BE2C (cell line): Measurements from ENCODE around the gene LAT.
"Not testable (repeated sequence)": the region's sequence is repeated elsewhere in the genome, so short reads cannot be mapped to it uniquely, and the experiment has no call there.

Experiments used
- DNase-seq: peaks from one replicate; pipeline ENCODE4 v3.0.0-alpha.2; 2020
- H3K27me3 ChIP-seq: fragments of 250-450 bp; sonication (Bioruptor Pico); 2 replicates; pipeline ENCODE4 v1.5.1; 2020; ENCODE audit warnings: mild to moderate bottlenecking
- H3K36me3 ChIP-seq: fragments of 250-450 bp; sonication (Bioruptor Pico); 2 replicates; pipeline ENCODE4 v1.5.1; 2020; ENCODE audit warnings: mild to moderate bottlenecking
- H3K4me1 ChIP-seq: fragments of 250-450 bp; sonication (Bioruptor Pico); 2 replicates; pipeline ENCODE4 v1.5.1; 2020
- H3K4me3 ChIP-seq: 2 replicates; pipeline ENCODE4 v1.5.1; 2011; ENCODE audit warnings: low read depth, low read length
- H3K9me3 ChIP-seq: fragments of 250-450 bp; sonication (Bioruptor Pico); 2 replicates; pipeline ENCODE4 v1.5.1; 2020
- CTCF ChIP-seq: IDR thresholded peaks from 2 replicates; pipeline ENCODE4 v1.5.1; 2012; ENCODE audit warnings: mild to moderate bottlenecking, low read depth, low read length

The LAT gene

GRCh38 chr16:28975158-28975599, 9.7 kb upstream of the LAT start:
- H3K4me3 ChIP-seq = peak overlapping the region; percentile 96
- H3K36me3 ChIP-seq = no peaks in the 10 kb centered on the region
- DNase-seq = no peak
- H3K4me1 ChIP-seq = no peaks in the 10 kb centered on the region; the same call in 1 of the 2 replicates
- no peaks in the 10 kb centered on the region for H3K27me3 ChIP-seq
- no peaks in the 10 kb centered on the region for H3K9me3 ChIP-seq
- no peak for TF ChIP-seq CTCF

- Histone ChIP-seq H3K4me1 (no peaks in the 10 kb centered on the region; the same call in 1 of the 2 replicates), H3K4me3 (no peak overlapping the region), H3K9me3 (no peaks in the 10 kb centered on the region), H3K27me3 (no peaks in the 10 kb centered on the region), H3K36me3 (peaks cover 7% of the 10 kb centered on the region; the same call in 1 of the 2 replicates)
- peak; percentile 51 for TF ChIP-seq CTCF
- DNase-seq = no peak
Observed at GRCh38 chr16:28977703-28978662, 6.9 kb upstream of the LAT start.

- TF ChIP-seq CTCF = 0 out of 2 replicates have a peak, but pooled peaks have one; percentile 2
- H3K4me1 ChIP-seq, DNase-seq, H3K9me3 ChIP-seq, H3K27me3 ChIP-seq, H3K4me3 ChIP-seq, H3K36me3 ChIP-seq: not testable (repeated sequence)
Observed at GRCh38 chr16:28980330-28980729, 4.5 kb upstream of the LAT start.

- Histone ChIP-seq H3K4me3 (no peak overlapping the region), H3K36me3 (peaks cover 9% of the 10 kb centered on the region; the same call in 1 of the 2 replicates), H3K4me1 (no peaks in the 10 kb centered on the region), H3K27me3 (no peaks in the 10 kb centered on the region), H3K9me3 (no peaks in the 10 kb centered on the region)
- no peak for TF ChIP-seq CTCF
- no peak for DNase-seq
Observed at GRCh38 chr16:28980929-28981328, 3.9 kb upstream of the LAT start.

GRCh38 chr16:28981517-28981916, 3.3 kb upstream of the LAT start:
- Histone ChIP-seq H3K27me3 (no peaks in the 10 kb centered on the region), H3K4me1 (no peaks in the 10 kb centered on the region), H3K4me3 (no peak overlapping the region), H3K9me3 (no peaks in the 10 kb centered on the region), H3K36me3 (peaks cover 9% of the 10 kb centered on the region; the same call in 1 of the 2 replicates)
- DNase-seq = peak; percentile 34
- TF ChIP-seq CTCF = peak; percentile 82

- Histone ChIP-seq H3K4me1 (no peaks in the 10 kb centered on the region), H3K36me3 (peaks cover 9% of the 10 kb centered on the region; the same call in 1 of the 2 replicates), H3K4me3 (no peak overlapping the region), H3K27me3 (no peaks in the 10 kb centered on the region), H3K9me3 (no peaks in the 10 kb centered on the region)
- no peak for DNase-seq
- no peak for TF ChIP-seq CTCF
Observed at GRCh38 chr16:28982418-28982817, 2.4 kb upstream of the LAT start.
